ENCODE results near the gene FBRS.
"Not testable (repeated sequence)": the region's sequence is repeated elsewhere in the genome, so short reads cannot be mapped to it uniquely, and the experiment has no call there.

FBRS gene

GRCh38 chr16:30698816-30699614, 40.8 kb downstream of the FBRS start, which contains the start of gene SRCAP:
SRCAP (plus strand) TSS chr16:30699171; CDS start chr16:30700825, 1,654 bp downstream.
- peak; percentile 81 for DNase-seq (ENCODE audit: low spot score)

DNA sequence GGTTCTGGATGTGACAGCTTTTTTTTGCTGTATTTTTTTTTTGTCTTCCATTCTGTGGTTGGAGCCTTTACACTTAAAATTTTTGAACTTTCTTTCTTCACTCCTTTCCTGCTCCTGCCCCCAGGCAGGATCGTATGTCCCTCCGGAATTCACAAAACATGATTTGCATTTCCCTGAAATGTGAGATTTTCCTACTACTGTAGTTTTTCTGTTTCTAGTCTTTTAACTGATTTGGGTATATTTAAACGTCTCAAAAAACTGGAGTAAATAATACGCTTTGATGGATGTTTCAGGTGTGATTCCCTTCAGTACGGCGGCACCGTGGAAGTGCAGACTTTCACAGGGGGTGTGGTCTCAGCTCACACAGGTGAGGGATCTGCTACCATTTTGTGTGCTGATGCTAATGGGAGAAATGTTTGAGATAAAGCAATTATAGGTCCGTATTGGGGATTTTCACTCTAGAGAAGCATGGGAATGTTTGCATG, 41.4 kb downstream of the FBRS start:
- no peak for DNase-seq (ENCODE audit: low spot score)

- DNase-seq (ENCODE audit: low spot score) = no peak
Measured at GRCh38 chr16:30700491-30700890, 42.3 kb downstream of the FBRS start.

GRCh38 chr16:30700971-30701370, 42.7 kb downstream of the FBRS start:
- DNase-seq (ENCODE audit: low spot score) = no peak

GRCh38 chr16:30703071-30703470, 44.8 kb downstream of the FBRS start:
- DNase-seq (ENCODE audit: low spot score) = not testable (repeated sequence)

- no peak for DNase-seq (ENCODE audit: low spot score)
Measured at GRCh38 chr16:30703971-30704370, 45.7 kb downstream of the FBRS start.

DNA sequence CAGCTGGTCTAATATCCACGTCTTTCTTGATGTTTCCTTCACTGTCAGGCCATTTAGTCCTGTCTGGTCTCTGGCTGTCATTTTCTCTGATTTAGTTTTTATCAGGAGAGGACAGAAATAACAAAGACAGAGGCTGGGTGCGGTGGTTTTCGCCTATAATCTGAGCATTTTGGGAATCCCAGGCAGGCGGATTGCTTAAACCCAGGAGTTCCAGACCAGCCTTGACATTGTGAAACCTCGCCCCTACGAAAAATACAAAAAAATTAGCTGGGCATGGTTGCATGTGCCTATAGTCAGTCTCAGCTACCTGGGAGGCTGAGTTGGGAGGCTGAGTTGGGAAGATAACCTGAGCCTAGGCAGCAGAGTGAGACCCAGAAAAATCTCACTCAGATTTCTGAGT, 47.8 kb downstream of the FBRS start:
- no peak for DNase-seq (ENCODE audit: low spot score)

DNA sequence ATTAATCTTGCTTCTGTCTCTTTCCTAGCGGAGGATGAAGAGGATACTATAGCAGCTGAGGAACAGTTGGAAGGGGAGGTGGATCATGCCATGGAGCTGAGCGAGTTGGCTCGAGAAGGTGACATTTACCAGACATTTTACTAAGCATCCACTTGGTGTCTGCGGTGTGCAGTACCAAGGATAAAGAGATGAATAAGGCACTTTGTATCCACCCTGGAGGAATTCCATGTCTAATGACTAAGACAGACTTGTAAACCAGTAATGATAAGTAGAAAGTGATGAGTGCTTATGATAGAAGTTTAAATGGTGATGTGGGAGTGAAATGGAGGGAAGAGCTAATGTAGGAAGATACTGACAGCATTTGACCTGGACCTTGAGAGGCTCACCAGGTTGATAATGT, 52.7 kb downstream of the FBRS start:
- DNase-seq (ENCODE audit: low spot score) = no peak

GRCh38 chr16:30711712-30712111, 53.5 kb downstream of the FBRS start:
- no peak for DNase-seq (ENCODE audit: low spot score)

DNA sequence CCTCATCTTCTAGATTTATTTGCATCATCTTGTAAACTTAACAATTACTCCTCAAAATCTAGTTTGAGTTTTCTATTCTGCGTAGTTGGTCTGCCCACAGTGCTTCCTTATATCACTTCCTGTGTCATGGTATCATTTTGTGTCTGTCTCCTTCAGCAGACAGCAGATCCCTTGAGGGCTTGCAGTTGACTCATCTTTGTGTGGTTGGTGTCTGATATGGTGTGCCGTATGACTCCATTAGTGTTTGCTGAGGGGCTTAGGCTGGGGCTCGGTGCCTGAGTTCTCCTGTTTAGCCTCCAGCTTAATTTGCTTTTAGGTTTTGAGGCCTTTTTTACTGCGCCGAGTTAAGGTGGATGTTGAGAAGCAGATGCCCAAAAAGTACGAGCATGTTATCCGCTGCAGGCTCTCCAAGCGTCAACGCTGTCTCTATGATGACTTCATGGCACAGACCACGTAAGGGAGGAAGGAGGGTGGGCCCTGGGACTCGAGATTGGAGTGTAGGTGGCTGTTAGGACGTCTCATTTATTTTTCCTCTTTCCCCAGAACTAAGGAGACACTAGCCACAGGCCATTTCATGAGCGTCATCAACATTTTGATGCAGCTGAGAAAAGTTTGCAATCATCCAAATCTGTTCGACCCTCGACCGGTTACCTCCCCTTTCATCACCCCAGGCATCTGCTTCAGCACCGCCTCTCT, 57.7 kb downstream of the FBRS start:
- peak; percentile 35 for DNase-seq (ENCODE audit: low spot score)

DNA sequence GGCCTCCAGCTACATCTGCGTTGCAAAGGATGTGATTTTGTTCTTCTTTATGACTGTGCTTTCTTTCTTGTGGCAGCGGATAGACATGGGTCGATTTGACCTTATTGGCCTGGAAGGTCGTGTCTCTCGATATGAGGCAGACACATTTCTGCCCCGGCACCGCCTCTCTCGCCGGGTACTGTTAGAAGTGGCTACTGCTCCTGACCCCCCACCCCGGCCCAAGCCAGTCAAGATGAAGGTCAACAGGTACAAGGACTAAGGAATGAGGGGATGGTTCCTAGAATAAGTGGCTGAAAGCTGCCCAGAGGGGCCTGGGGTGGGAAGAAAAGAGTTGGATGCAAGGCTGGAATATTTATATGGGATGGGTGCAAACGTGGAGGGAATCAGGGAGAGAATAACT, 61.9 kb downstream of the FBRS start:
- DNase-seq (ENCODE audit: low spot score) = no peak

Data from CD4-positive, alpha-beta T cell treated with Interleukin-6 at 100 ng/mL for 8 hours (primary cell).